AG10803 (cell line): ENCODE measurements around the gene NR2F1-AS1.
A peak's percentile ranks its signal among the peaks of the same experiment; 100 is the strongest.

Experiments used
- DNase-seq: peaks from one replicate; pipeline ENCODE4 v3.0.0; 2010; ENCODE audit warnings: low read depth
- H3K4me3 ChIP-seq: 2 replicates; pipeline ENCODE4 v1.5.1; 2011; ENCODE audit warnings: mild to moderate bottlenecking, low read length, control low read depth
- TF ChIP-seq, protein P1 (sequence below): conservative IDR thresholded peaks from 2 replicates; pipeline ENCODE4 v1.5.1; 2011; ENCODE audit warnings: mild to moderate bottlenecking, low read length, control low read depth, inconsistent platforms

NR2F1-AS1 gene

DNA sequence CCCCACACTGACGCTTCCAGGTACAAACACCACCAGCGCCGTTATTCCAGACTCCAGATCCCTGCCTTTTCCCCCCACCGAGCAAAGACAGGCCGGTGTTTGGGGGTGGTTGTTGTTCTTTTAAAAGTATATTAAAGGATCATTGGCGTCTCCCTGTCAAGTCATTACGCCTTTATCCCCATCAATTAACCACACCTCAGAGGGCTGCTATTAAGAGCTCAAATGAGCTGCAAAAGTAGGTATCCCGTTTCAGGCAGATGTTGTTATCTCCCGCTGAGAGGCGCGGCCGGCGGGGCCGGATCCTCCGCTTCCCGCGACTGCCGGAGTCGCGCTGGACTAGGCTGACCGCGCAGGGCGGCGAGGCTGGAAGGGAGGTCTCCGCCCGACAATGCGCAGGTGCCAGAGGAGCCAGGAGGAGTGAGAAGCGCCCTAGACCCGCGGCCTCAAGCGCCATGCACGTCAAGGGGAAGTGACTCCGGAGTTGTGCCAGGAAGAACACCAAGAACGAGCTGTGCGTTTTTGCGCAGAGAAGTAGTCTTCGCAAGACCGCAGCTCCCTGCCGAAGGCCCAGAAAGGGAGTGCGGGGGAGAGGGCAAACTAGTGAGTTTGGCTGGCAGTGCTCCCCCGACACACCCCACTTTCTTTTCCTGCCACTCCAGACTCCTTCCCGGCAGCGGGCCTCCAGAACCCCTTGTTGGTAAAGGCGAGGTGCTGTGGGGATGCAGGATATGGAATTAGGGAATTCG lies 8.2 kb downstream of the NR2F1-AS1 start:
- peak; percentile 52 for DNase-seq
- H3K4me3 ChIP-seq, result peak overlapping the region; percentile 49
- TF ChIP-seq, protein P1, sequence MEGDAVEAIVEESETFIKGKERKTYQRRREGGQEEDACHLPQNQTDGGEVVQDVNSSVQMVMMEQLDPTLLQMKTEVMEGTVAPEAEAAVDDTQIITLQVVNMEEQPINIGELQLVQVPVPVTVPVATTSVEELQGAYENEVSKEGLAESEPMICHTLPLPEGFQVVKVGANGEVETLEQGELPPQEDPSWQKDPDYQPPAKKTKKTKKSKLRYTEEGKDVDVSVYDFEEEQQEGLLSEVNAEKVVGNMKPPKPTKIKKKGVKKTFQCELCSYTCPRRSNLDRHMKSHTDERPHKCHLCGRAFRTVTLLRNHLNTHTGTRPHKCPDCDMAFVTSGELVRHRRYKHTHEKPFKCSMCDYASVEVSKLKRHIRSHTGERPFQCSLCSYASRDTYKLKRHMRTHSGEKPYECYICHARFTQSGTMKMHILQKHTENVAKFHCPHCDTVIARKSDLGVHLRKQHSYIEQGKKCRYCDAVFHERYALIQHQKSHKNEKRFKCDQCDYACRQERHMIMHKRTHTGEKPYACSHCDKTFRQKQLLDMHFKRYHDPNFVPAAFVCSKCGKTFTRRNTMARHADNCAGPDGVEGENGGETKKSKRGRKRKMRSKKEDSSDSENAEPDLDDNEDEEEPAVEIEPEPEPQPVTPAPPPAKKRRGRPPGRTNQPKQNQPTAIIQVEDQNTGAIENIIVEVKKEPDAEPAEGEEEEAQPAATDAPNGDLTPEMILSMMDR, result no peak

DNA sequence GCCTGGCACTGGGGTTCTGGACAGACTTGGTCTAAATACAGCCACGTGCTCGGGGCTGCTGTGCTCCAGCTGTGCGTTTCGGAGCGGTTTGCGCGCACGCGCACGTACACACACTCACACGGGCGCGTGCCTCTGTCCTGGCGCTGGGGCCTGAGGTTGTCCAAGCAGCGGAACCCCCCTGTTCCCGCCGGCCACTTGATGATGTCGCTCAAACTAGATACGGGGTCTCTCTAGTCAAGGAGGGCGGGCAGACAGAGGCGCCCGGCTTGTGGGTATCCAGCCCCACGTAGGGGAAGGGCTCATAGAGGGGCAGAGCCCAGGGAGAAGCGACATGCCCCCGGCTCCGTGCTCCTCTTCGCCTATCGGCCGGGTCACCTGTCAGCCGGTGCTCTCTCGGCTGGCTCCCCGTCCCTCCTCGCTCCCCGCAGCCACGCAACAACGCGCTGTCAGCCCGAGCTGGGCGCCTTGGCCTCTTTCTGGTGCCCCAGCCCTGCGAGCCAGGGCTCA lies 8.9 kb downstream of the NR2F1-AS1 start:
- peak overlapping the region; percentile 49 for H3K4me3 ChIP-seq
- TF ChIP-seq, protein P1, result no peak
- peak; percentile 18 for DNase-seq

DNA sequence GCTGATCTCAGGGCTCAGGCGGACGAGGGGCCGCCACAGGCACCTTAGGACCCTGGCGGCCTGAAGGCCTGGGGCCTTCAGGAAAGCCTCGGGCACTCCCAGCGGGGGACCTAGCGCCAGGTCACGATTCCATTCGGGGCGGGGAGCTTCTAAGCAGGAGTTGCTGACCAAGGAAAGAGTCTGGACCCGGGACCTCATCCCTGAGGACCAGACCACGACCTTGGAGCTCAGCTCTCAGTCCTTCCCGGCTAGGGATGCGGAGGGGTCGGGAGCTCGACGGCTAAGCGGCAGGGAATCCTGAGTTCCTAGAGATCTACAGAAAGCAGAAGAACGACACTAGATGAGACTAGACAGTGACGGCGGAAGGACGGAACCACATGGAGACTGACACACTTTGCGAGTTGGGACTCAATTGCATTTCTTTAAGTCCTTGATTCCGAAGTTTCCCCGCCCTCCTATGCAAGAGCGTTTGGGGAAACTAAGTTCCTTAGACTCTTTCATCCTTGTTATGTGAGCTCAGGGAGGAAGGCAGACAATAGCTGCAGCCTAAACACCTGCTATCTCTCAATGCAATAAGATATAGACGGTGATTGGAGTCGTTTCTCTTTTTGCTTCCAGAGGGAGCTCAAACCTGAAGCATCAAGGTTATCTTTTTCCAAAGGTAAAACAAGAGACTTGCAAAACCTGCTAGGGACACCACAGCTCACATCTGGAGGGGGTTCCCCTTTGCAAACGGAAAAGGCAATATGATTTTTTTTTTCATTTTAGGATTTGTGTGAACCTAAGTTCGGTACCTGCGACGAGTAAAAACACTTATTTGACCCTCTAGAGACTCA lies 9.7 kb downstream of the NR2F1-AS1 start:
- DNase-seq, result no peak
- H3K4me3 ChIP-seq, result no peak overlapping the region
- TF ChIP-seq, protein P1, result no peak

DNA sequence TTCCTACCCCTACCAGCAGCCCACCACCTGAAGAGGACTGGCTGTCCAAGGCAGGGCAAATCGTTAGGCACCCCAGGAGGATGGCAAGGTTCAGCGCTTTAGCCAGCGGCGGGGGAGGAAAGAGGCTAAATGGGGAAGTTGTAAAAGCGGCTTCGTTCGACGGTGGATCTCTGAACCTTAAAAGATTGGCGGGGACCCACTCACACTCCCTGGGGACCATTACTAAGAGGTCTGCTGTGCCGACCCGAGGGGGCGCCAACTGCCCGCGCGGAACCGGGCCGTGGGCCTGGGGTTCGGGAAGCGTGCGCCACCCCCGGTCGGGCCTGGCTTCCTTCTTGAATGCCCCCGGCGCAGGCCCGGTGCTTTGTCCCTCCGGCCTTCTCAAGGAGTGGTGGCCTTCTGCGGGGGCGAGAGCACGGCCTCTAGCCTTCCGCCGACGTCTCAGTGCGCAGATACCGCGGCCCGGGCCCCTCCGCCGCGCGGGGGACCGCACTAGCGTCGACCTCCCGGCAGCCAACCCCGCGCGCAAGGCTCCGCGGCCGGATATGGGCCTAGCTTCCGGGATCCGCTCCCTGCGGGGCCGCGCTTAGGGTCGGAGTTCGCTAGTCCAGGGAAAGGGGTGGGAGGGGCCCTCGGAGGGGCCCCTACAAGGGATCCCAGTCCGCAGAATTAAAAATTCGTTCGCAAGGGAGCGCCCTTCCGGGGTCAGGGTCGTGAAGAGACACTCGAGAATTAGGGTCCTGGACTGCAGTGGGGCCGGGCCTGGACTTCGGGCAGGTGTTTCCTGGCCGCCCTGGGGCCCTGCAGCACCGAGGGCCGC lies 10.5 kb downstream of the NR2F1-AS1 start:
- DNase-seq, result no peak
- TF ChIP-seq, protein P1, result no peak
- H3K4me3 ChIP-seq, result no peak overlapping the region

DNA sequence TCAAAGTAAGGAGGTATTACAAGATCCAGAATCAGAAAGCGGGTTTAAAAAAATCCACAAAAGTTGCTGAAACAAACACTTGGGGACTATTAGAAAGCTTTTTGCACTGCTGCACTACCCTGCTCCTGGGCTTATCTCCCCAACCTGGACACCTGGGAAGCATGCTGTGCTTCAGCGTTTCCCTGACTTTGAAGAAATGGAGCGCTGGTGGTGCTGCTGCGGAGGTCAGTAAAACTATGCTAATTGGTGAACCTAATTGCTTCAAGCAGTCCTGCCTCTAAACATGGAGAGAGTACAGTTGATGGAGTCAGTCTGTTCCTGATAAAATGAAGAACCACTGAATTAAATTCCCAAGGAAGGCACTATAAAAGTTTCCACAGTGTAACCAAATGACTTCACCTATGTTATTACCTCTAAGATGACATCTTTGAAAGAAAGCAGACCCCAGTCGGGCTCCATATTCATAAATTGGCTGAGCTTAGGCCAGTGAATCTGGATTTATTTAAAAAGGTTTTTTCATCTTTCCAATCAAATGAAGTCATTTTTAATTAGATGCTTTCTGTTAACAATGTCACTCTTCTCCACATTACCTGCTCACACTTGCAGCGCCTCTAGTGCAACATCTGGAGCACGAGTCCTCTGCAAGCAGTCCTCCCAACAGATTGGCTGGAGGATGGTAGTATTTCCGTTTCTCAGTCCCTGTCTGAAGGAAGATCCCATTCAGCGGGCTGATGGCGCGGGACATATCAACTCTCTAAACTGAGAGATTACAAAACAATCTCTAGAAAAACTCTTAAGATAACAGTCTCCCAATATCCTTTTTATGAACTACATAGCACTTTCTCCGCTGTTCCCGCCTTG lies 11.5 kb downstream of the NR2F1-AS1 start:
- TF ChIP-seq, protein P1, result no peak
- no peak for DNase-seq
- H3K4me3 ChIP-seq, result no peak overlapping the region

DNA sequence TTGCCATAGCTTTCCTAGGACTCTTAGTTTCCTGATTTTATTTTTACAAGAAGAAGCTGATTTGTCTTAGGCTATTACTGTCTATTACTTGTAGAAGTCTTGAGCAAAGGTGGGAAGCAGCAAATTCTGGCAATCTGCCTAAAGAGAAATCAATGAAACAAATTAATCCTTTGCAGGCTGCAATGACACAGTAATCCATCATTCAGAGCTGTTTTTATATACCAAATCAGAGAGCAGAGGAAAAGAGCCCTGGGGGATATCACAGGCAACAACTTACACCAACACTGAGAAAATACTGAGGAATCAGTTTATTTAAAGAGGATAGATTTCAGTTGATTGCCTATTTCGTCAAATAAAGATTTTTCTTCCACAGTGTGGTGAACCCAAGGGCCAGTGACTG lies 13.6 kb downstream of the NR2F1-AS1 start:
- TF ChIP-seq, protein P1, result no peak
- H3K4me3 ChIP-seq, result no peak overlapping the region
- no peak for DNase-seq
